ENCODE measurements around the gene CDH9. TPM values are rescaled to one million over a fixed set of nuclear protein-coding genes. Genes with fewer than 3 reads are reported as not detected.
"Not testable (repeated sequence)": the region's sequence is repeated elsewhere in the genome, so short reads cannot be mapped to it uniquely, and the experiment has no call there.

The CDH9 gene
- total RNA-seq, 1 experiment from 2014 or later: not detected

- DNase-seq (ENCODE audit: low read depth): no peak
These were observed 89.5 kb downstream of the CDH9 start for GRCh38 chr5:26948921-26949320.

- DNase-seq (ENCODE audit: low read depth): peak; percentile 23
These were observed 92.5 kb downstream of the CDH9 start for GRCh38 chr5:26945901-26946300.

- peak; percentile 72 for DNase-seq (ENCODE audit: low read depth)
These were observed 95.9 kb downstream of the CDH9 start for GRCh38 chr5:26942481-26942880.

- DNase-seq (ENCODE audit: low read depth): peak; percentile 57
These were observed 97.4 kb downstream of the CDH9 start for GRCh38 chr5:26940994-26941393.

- no peak for DNase-seq (ENCODE audit: low read depth)
These were observed 106.1 kb downstream of the CDH9 start for GRCh38 chr5:26932238-26932637.

- no peak for DNase-seq (ENCODE audit: low read depth)
These were observed 116.9 kb downstream of the CDH9 start for GRCh38 chr5:26921439-26921838.

- DNase-seq (ENCODE audit: low read depth): no peak
These were observed 134.9 kb downstream of the CDH9 start for GRCh38 chr5:26903469-26903868.

- peak; percentile 20 for DNase-seq (ENCODE audit: low read depth)
These were observed 143.6 kb downstream of the CDH9 start for GRCh38 chr5:26894719-26895263.

- DNase-seq (ENCODE audit: low read depth): no peak
These were observed 145.3 kb downstream of the CDH9 start for GRCh38 chr5:26893078-26893477.

GRCh38 chr5:26889815-26890214, 148.6 kb downstream of the CDH9 start:
- peak; percentile 22 for DNase-seq (ENCODE audit: low read depth)

GRCh38 chr5:26884481-26884880, 153.9 kb downstream of the CDH9 start:
- no peak for DNase-seq (ENCODE audit: low read depth)

GRCh38 chr5:26883375-26883774, 155.0 kb downstream of the CDH9 start:
- no peak for DNase-seq (ENCODE audit: low read depth)

- DNase-seq (ENCODE audit: low read depth): no peak
These were observed 156.5 kb downstream of the CDH9 start for GRCh38 chr5:26881901-26882300.

- DNase-seq (ENCODE audit: low read depth): no peak
These were observed 161.2 kb downstream of the CDH9 start for GRCh38 chr5:26877154-26877553.

GRCh38 chr5:26872337-26872736, 166.0 kb downstream of the CDH9 start:
- peak; percentile 21 for DNase-seq (ENCODE audit: low read depth)

GRCh38 chr5:26869781-26870180, 168.6 kb downstream of the CDH9 start:
- no peak for DNase-seq (ENCODE audit: low read depth)

- no peak for DNase-seq (ENCODE audit: low read depth)
These were observed 169.9 kb downstream of the CDH9 start for GRCh38 chr5:26868504-26868903.

- DNase-seq (ENCODE audit: low read depth): no peak
These were observed 174.3 kb downstream of the CDH9 start for GRCh38 chr5:26864061-26864460.

GRCh38 chr5:26856238-26856637, 182.1 kb downstream of the CDH9 start:
- no peak for DNase-seq (ENCODE audit: low read depth)

- DNase-seq (ENCODE audit: low read depth): not testable (repeated sequence)
These were observed 185.9 kb downstream of the CDH9 start for GRCh38 chr5:26852450-26852849.

GRCh38 chr5:26847041-26847736, 191.2 kb downstream of the CDH9 start:
- peak; percentile 26 for DNase-seq (ENCODE audit: low read depth)

- no peak for DNase-seq (ENCODE audit: low read depth)
These were observed 194.7 kb downstream of the CDH9 start for GRCh38 chr5:26843677-26844076.

- peak; percentile 22 for DNase-seq (ENCODE audit: low read depth)
These were observed 204.8 kb downstream of the CDH9 start for GRCh38 chr5:26833596-26833995.

Measured in M059J (cell line).